ENCODE data around the gene TUBA3D.
"Not testable (repeated sequence)": the region's sequence is repeated elsewhere in the genome, so short reads cannot be mapped to it uniquely, and the experiment has no call there.

DNA sequence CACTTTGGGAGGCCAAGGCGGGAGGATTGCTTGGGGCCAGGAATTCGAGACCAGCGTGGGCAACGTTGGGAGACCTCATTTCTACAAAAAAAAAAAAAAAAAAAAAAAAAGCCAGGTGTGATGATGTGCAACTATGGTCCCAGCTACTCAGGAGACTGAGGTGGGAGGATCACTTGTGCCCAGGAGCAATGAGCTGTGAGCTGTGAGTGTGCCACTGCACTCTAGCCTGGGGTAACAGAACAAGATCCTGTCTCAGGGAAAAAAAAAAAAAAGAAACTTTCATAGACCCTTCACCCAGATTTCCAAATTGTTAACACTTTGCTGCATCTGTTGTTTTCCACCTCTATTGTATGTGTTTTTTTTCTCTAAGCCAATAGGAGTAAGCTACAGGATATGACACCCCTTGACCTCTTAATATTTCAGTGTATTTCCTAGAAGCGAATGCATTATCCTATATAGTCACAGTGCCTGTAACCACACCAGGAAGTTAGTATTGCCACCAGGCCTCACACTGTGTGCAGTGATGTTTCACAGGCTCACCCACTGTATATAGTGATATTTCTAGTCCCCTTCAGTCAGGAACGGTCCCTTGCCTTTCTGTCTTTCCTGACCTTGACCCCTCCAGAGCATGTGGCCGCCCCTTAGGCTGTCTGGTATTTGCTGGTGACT is 28.3 kb downstream of the TUBA3D start:
- TF ChIP-seq, protein P1, sequence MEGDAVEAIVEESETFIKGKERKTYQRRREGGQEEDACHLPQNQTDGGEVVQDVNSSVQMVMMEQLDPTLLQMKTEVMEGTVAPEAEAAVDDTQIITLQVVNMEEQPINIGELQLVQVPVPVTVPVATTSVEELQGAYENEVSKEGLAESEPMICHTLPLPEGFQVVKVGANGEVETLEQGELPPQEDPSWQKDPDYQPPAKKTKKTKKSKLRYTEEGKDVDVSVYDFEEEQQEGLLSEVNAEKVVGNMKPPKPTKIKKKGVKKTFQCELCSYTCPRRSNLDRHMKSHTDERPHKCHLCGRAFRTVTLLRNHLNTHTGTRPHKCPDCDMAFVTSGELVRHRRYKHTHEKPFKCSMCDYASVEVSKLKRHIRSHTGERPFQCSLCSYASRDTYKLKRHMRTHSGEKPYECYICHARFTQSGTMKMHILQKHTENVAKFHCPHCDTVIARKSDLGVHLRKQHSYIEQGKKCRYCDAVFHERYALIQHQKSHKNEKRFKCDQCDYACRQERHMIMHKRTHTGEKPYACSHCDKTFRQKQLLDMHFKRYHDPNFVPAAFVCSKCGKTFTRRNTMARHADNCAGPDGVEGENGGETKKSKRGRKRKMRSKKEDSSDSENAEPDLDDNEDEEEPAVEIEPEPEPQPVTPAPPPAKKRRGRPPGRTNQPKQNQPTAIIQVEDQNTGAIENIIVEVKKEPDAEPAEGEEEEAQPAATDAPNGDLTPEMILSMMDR (IDR thresholded peaks at IDR 0.05) = not testable (repeated sequence)
- TF ChIP-seq POLR2A, POLR2AphosphoS5 (IDR thresholded peaks at IDR 0.05): not testable (repeated sequence)

Data from prostate gland (tissue), 2 donors.